Neural cell (in vitro differentiated cells): Measurements from ENCODE around the gene RAPGEFL1. TPM values are rescaled to one million over a fixed set of nuclear protein-coding genes. Genes with fewer than 3 reads are reported as not detected.

Experiments
- H2AFZ ChIP-seq: fragments of 200-600, 300-800 bp; sonication (generic), shearing (Covaris generic); 2 replicates; pipeline ENCODE4 v1.6.0; 2014; ENCODE audit warnings: low read depth, mild to moderate bottlenecking, antibody characterized with exemption, low read length, moderate library complexity
- H3F3A ChIP-seq: fragments of 200-600 bp; shearing (Covaris generic); 2 replicates; pipeline ENCODE4 v1.6.1; 2016; ENCODE audit warnings: mild to moderate bottlenecking, moderate library complexity, mixed read lengths, antibody characterized with exemption, low read length; ENCODE audit not compliant: insufficient read depth, poor library complexity, severe bottlenecking
- H3K27ac ChIP-seq: fragments of 200-600, 300-800 bp; sonication (generic), shearing (Covaris generic); 2 replicates; pipeline ENCODE4 v1.5.1; 2014; ENCODE audit warnings: mild to moderate bottlenecking, low read length, moderate library complexity
- H3K27me3 ChIP-seq: fragments of 300-800, 200-600 bp; sonication (generic), shearing (Covaris generic); 2 replicates; pipeline ENCODE4 v1.6.0; 2014; ENCODE audit warnings: mild to moderate bottlenecking, low read depth, low read length, moderate library complexity; ENCODE audit not compliant: insufficient read depth
- H3K36me3 ChIP-seq: fragments of 300-800, 200-600 bp; sonication (generic), shearing (Covaris generic); 2 replicates; pipeline ENCODE4 v1.5.1; 2014; ENCODE audit warnings: mild to moderate bottlenecking, antibody characterized with exemption, low read length, moderate library complexity; ENCODE audit not compliant: insufficient read depth
- H3K4me2 ChIP-seq: fragments of 300-800, 200-600 bp; sonication (generic), shearing (Covaris generic); 2 replicates; pipeline ENCODE4 v1.6.0; 2014; ENCODE audit warnings: mild to moderate bottlenecking, low read length
- H3K4me3 ChIP-seq: fragments of 300-800, 200-600 bp; sonication (generic), shearing (Covaris generic); 2 replicates; pipeline ENCODE4 v1.5.1; 2014; ENCODE audit warnings: mild to moderate bottlenecking, low read length, moderate library complexity
- H3K79me2 ChIP-seq: fragments of 200-600 bp; shearing (Covaris generic); replicated peaks from 2 replicates; pipeline ENCODE4 v1.6.0; 2014; ENCODE audit warnings: mild to moderate bottlenecking, low read length, moderate library complexity; ENCODE audit not compliant: insufficient read depth
- H3K9ac ChIP-seq: fragments of 300-800, 200-600 bp; sonication (generic), shearing (Covaris generic); 2 replicates; pipeline ENCODE4 v1.6.1; 2016; ENCODE audit warnings: mild to moderate bottlenecking, low read length, mixed read lengths
- H3K9me2 ChIP-seq: fragments of 200-600 bp; shearing (Covaris generic); 2 replicates; pipeline ENCODE4 v1.6.1; 2016; ENCODE audit warnings: mild to moderate bottlenecking, low read length, mixed read lengths; ENCODE audit not compliant: insufficient read depth
- H3K9me3 ChIP-seq: fragments of 200-600, 300-800 bp; sonication (generic), shearing (Covaris generic); 2 replicates; pipeline ENCODE4 v1.6.1; 2016; ENCODE audit warnings: mild to moderate bottlenecking, mixed run types, low read length, moderate library complexity, mixed read lengths
- H4K20me1 ChIP-seq: fragments of 200-600 bp; shearing (Covaris generic); 2 replicates; pipeline ENCODE4 v1.6.1; 2016; ENCODE audit warnings: mild to moderate bottlenecking, mixed run types; ENCODE audit not compliant: insufficient read depth
- EP300 ChIP-seq: fragments of 450-650 bp; conservative IDR thresholded peaks from 2 replicates; pipeline ENCODE4 v1.6.1; 2014; ENCODE audit warnings: antibody characterized with exemption, mild to moderate bottlenecking, moderate library complexity; ENCODE audit not compliant: poor library complexity, severe bottlenecking
- EZH2 ChIP-seq: fragments of 200-600, 300-800 bp; shearing (Covaris generic), sonication (generic); IDR thresholded peaks from 2 replicates; pipeline ENCODE4 v1.6.1; 2014; ENCODE audit warnings: antibody characterized with exemption, low read length, borderline replicate concordance, mild to moderate bottlenecking; ENCODE audit not compliant: insufficient read depth, poor library complexity, severe bottlenecking
- MXI1 ChIP-seq: fragments of 450-650 bp; conservative IDR thresholded peaks from 2 replicates; pipeline ENCODE4 v1.6.1; 2014; ENCODE audit warnings: antibody characterized with exemption, mild to moderate bottlenecking; ENCODE audit not compliant: poor library complexity, severe bottlenecking
- POLR2AphosphoS5 ChIP-seq: IDR thresholded peaks from 2 replicates; pipeline ENCODE4 v1.6.1; 2012
- RAD21 ChIP-seq: fragments of 450-650 bp; conservative IDR thresholded peaks from 2 replicates; pipeline ENCODE4 v1.6.1; 2014; ENCODE audit warnings: antibody characterized with exemption, mild to moderate bottlenecking, moderate library complexity
- SMC3 ChIP-seq: fragments of 450-650 bp; conservative IDR thresholded peaks from 2 replicates; pipeline ENCODE4 v1.6.1; 2014; ENCODE audit warnings: antibody characterized with exemption, mild to moderate bottlenecking, moderate library complexity; ENCODE audit not compliant: poor library complexity
- TAF1 ChIP-seq: IDR thresholded peaks from 2 replicates; pipeline ENCODE4 v1.6.1; 2012; ENCODE audit warnings: low read depth
- polyA plus RNA-seq: library from polyadenylated mRNA; depleted of rRNA; stranded (reverse); fragments of >200 nt; gene quantifications from 2 replicates; pipeline ENCODE4 v1.2.3, GENCODE V29; 2014
- TF ChIP-seq, protein P1 (sequence below): IDR thresholded peaks from 2 replicates; pipeline ENCODE4 v1.6.1; 2012; ENCODE audit warnings: borderline replicate concordance
- TF ChIP-seq, protein P2 (sequence below): fragments of 450-650 bp; IDR thresholded peaks from 2 replicates; pipeline ENCODE4 v1.5.1; 2014; ENCODE audit warnings: antibody characterized with exemption, mild to moderate bottlenecking, moderate library complexity; ENCODE audit not compliant: poor library complexity, severe bottlenecking

Gene RAPGEFL1
- polyA plus RNA-seq, 1 donor from 2014 or later, result 15.5 TPM

DNA sequence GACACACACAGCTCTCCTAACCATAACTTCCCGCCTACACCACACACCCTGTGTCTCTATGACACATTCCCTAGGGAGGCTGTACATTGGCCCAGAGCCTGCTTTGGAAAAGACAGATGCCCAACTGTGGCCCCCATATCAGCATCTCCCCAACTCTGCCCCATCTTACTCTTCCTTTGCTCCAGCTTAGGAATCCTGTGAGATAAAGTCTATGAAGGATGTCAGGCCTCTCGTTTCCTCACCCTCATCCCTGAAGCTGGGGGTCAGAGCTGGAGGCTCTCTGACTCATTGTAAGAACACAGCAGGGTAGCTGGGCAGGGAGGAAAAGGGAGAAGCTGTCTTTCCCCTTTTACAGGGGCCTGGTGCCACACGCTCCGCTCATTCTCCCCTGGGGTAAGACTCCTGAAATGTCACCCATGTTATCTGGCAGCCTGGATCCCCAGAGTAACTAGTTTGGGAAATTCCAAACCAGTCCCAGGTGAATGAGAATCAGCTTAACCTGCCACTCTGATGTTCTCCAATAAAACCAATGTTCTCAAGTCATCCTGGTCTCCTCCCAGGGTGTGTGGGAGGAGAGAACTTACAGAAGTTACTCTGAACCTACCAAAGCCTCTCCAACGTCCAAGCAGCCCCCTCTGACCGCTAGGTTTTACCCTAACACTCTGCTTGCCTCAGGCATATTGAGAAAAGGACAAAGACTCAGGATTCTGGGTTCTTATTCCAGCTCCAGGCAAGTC is 2.8 kb downstream of the RAPGEFL1 start:
- Histone ChIP-seq H3K27me3 (no peaks in the 10 kb centered on the region), H3K79me2 (no peaks in the 10 kb centered on the region), H3K4me3 (no peak overlapping the region), H3K9me3 (no peaks in the 10 kb centered on the region), H2AFZ (no peak overlapping the region), H3K9me2 (no peaks in the 10 kb centered on the region), H3F3A (no peaks in the 10 kb centered on the region), H3K36me3 (no peaks in the 10 kb centered on the region), H4K20me1 (no peaks in the 10 kb centered on the region), H3K4me2 (no peak overlapping the region), H3K27ac (no peak overlapping the region), H3K9ac (no peak overlapping the region)
- TF ChIP-seq EP300 (no peak), TAF1 (no peak), SMC3 (no peak), POLR2AphosphoS5 (no peak), RAD21 (no peak), EZH2 (no peak), MXI1 (no peak)
- TF ChIP-seq, protein P1, sequence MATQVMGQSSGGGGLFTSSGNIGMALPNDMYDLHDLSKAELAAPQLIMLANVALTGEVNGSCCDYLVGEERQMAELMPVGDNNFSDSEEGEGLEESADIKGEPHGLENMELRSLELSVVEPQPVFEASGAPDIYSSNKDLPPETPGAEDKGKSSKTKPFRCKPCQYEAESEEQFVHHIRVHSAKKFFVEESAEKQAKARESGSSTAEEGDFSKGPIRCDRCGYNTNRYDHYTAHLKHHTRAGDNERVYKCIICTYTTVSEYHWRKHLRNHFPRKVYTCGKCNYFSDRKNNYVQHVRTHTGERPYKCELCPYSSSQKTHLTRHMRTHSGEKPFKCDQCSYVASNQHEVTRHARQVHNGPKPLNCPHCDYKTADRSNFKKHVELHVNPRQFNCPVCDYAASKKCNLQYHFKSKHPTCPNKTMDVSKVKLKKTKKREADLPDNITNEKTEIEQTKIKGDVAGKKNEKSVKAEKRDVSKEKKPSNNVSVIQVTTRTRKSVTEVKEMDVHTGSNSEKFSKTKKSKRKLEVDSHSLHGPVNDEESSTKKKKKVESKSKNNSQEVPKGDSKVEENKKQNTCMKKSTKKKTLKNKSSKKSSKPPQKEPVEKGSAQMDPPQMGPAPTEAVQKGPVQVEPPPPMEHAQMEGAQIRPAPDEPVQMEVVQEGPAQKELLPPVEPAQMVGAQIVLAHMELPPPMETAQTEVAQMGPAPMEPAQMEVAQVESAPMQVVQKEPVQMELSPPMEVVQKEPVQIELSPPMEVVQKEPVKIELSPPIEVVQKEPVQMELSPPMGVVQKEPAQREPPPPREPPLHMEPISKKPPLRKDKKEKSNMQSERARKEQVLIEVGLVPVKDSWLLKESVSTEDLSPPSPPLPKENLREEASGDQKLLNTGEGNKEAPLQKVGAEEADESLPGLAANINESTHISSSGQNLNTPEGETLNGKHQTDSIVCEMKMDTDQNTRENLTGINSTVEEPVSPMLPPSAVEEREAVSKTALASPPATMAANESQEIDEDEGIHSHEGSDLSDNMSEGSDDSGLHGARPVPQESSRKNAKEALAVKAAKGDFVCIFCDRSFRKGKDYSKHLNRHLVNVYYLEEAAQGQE, result no peak
- TF ChIP-seq, protein P2, sequence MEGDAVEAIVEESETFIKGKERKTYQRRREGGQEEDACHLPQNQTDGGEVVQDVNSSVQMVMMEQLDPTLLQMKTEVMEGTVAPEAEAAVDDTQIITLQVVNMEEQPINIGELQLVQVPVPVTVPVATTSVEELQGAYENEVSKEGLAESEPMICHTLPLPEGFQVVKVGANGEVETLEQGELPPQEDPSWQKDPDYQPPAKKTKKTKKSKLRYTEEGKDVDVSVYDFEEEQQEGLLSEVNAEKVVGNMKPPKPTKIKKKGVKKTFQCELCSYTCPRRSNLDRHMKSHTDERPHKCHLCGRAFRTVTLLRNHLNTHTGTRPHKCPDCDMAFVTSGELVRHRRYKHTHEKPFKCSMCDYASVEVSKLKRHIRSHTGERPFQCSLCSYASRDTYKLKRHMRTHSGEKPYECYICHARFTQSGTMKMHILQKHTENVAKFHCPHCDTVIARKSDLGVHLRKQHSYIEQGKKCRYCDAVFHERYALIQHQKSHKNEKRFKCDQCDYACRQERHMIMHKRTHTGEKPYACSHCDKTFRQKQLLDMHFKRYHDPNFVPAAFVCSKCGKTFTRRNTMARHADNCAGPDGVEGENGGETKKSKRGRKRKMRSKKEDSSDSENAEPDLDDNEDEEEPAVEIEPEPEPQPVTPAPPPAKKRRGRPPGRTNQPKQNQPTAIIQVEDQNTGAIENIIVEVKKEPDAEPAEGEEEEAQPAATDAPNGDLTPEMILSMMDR, result no peak

DNA sequence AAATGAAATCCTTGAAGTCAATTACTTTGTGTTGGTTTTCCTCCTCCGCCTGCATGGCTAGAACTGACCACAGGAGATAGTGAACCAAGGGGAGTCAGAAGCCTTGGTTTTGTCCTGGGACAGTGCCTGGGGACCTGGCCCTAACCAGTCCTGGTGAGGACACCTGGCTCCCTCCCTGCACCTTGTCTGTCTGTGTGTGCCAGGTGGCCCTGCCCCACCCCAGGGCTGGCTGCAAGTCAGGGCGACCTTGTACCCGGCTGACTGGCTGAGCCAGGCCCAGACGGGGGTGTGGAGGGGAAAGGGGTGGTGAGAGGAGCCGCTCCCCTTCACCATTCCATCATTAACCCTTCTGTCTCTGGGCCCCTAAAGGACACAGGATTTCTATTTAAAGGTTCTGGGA is 3.4 kb downstream of the RAPGEFL1 start:
- H3K27ac ChIP-seq, result no peak overlapping the region

More for the DNA sequence above, 3.4 kb downstream of the RAPGEFL1 start:
- H4K20me1 ChIP-seq, result no peaks in the 10 kb centered on the region
- H3K9ac ChIP-seq, result no peak overlapping the region
- no peak overlapping the region for H3K4me2 ChIP-seq
- TF ChIP-seq RAD21 (no peak), POLR2AphosphoS5 (no peak), TAF1 (no peak), SMC3 (no peak)
- TF ChIP-seq, protein P2, result no peak
- TF ChIP-seq, protein P1, result no peak
- H3K36me3 ChIP-seq, result no peaks in the 10 kb centered on the region
- no peaks in the 10 kb centered on the region for H3K9me2 ChIP-seq
- H3K27me3 ChIP-seq, result no peaks in the 10 kb centered on the region
- H3F3A ChIP-seq, result no peaks in the 10 kb centered on the region
- H3K4me3 ChIP-seq, result no peak overlapping the region
- no peaks in the 10 kb centered on the region for H3K9me3 ChIP-seq
- no peaks in the 10 kb centered on the region for H3K79me2 ChIP-seq
- H2AFZ ChIP-seq, result no peak overlapping the region
